ENCODE results near the gene PC.

GRCh38 chr11:66953081-66953833 lies 4.9 kb downstream of the PC start:
- TF ChIP-seq CTCF (IDR thresholded peaks at IDR 0.05) (no peak), POLR2A (IDR thresholded peaks at IDR 0.05) (no peak)
